GM21786 (cell line): ENCODE measurements around the gene ENTR1.

Experiments used
- ATAC-seq: cut with Tn5 transposase; IDR thresholded peaks from one replicate; pipeline ENCODE4 v1.9.1; 2021; ENCODE audit not compliant: unreplicated experiment

Gene ENTR1

GRCh38 chr9:136378170-136379002 lies 32.0 kb downstream of the ENTR1 start:
- ATAC-seq = no peak

- no peak for ATAC-seq
Observed at GRCh38 chr9:136377341-136378169, 32.9 kb downstream of the ENTR1 start.

DNA sequence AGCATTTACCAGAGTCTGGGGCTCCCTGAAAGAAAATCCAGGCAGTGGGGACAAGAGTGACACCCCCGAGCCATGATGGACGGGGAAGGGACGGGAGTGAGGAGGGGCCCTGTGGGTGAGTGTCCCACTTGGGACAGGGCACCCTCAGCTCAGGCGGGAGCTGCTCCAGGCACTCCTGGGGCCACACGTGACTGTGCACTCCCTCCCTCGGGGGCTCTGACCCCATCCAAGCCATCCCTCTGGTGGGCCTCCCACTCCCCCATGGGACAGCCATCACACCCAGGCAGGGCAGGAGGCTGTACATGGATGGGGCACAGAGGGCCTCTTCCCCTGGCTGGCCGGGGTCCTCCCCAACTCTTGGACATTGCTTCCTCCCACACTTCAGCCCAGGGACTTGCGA lies 34.0 kb downstream of the ENTR1 start:
- no peak for ATAC-seq

- no peak for ATAC-seq
Observed at GRCh38 chr9:136375096-136375495, 35.3 kb downstream of the ENTR1 start.

- no peak for ATAC-seq
Observed at GRCh38 chr9:136374183-136374575, 36.2 kb downstream of the ENTR1 start.

- ATAC-seq = no peak
Observed at GRCh38 chr9:136373300-136374182, 36.9 kb downstream of the ENTR1 start, which contains the start of gene CARD9. TSS of gene CARD9 (minus strand) at chr9:136373669. CDS start at chr9:136372078, 1,591 bp downstream.

GRCh38 chr9:136372561-136373299 lies 37.7 kb downstream of the ENTR1 start:
- no peak for ATAC-seq

DNA sequence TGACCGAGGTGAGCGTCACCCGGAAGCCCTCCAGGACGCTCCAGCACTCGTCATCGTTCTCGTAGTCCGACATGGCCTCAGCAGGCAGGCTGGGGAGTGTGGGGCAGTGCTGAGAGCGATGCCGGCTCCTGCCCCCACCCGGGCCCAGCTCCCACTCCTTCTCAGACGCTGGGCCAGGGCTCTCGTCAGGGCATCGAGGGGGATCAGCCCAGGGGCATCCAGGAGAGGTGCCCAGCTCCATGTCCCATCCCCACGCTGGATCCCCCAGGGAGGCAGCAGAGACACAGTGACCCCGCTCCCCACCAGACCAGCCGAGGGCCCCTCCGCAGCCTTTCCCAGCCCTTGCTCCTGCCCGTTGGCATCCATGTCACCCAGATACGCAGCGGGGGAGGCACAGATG lies 38.4 kb downstream of the ENTR1 start:
- no peak for ATAC-seq

DNA sequence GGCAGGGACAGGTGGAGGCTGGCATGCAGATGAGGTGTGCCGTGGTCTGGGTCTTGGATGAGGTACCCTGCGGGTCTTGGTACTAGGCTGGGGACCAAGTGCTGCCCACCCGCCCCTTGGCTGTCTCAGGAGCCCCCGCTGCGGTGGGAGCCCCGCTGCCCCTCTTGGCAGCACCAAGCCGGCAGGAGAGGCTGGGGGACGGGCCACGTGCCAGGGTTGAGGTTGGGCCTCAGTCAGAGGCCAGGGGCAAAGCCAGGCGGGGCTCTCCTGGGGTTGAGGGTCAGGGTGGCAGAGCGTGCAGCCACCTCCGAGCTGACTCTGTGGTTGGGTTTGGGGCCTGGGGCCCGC lies 38.9 kb downstream of the ENTR1 start:
- ATAC-seq = no peak

GRCh38 chr9:136370687-136371532 lies 39.5 kb downstream of the ENTR1 start:
- no peak for ATAC-seq

- no peak for ATAC-seq
Observed at GRCh38 chr9:136370037-136370436, 40.4 kb downstream of the ENTR1 start.

GRCh38 chr9:136368190-136368589 lies 42.2 kb downstream of the ENTR1 start:
- ATAC-seq = no peak

DNA sequence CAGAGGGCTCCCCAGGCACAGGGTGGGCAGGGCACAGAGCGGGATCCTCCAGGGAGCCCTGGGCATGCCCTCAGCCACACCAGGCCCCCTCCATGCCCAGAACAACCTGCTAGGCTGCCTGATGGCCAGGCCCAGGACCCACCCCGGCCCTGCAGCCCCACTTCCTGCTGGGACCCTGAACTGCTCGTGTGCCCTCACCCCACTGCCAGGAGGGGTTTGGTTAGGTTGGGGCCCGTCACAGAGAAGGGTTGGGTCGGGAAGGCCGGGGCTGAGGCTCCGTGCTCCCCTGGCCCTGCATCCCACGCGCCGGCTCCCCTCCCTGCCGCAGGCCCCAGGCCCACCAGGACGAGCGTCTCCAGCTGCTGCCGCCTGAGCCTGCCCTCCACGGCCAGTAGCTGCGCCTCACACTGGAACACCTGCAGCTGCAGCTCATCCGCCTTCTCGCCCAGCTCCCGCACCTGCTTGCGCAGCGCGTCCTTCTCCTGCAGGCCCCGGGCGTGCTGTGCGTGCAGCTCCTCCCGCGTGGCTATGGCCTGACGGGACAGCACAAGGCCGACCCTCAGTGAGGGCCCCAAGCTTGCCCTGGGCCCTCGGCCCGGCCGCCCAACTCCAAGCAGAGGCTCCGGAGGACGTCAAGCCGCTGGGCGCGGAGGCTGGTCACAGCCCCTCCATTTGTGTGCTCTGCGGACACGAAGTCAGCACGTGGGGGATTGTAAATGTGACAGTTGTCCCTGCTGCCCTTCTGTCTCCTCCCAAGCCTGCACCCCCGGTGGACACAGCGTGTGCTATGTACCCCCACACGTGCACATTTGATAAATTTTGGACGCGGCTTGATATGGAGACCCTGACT lies 42.9 kb downstream of the ENTR1 start:
- no peak for ATAC-seq

GRCh38 chr9:136366826-136367225 lies 43.6 kb downstream of the ENTR1 start:
- no peak for ATAC-seq

GRCh38 chr9:136365775-136366222 lies 44.6 kb downstream of the ENTR1 start:
- ATAC-seq = no peak

DNA sequence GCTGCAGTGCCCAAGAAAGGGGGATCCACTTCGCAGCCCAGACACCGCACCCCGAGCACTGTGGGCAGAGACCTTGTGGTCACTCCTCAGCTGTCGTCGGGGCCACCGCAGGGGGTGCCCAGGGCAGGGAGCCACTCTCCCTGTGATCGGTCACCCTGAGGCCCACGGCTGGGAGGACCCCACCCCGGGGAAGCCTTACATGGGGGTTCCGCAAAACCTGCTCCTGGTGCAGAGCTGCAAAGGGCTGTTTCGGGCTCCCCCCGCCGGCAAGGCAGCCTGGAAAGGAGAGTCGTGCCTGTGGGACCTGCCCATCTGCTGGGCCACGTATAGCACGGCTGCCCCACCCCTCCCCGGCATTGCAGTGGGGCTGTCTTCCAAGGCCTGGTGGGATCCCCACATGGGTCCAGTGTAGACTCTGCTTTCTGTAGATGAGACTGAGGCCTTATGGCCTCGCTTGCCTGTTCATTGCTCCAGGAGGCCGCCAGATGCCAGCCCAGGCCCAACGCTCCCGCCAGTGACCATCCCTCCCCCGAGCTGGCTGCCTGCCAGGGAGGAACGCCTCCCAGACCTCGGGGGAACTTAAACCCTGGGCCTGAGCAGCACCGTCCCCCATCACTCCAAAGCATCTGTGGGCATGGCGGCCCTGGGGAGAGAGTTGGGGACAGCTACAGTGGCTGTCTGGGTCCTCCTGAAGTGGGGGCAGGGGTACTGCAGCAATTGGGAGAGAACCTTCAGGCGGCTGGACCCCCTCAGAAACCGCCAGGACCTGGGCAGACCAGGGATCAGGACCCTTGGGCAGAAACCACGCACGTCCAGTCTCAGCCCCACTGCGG lies 45.3 kb downstream of the ENTR1 start:
- no peak for ATAC-seq

GRCh38 chr9:136363949-136364748 lies 46.3 kb downstream of the ENTR1 start:
- no peak for ATAC-seq
